HG03439 (cell line): ENCODE data around the gene TUBB4A.
"Not testable (repeated sequence)": the region's sequence is repeated elsewhere in the genome, so short reads cannot be mapped to it uniquely, and the experiment has no call there.

Experiments used
- ATAC-seq: cut with Tn5 transposase; IDR thresholded peaks from one replicate; pipeline ENCODE4 v1.9.1; 2021; ENCODE audit warnings: mild to moderate bottlenecking, moderate library complexity; ENCODE audit not compliant: unreplicated experiment

TUBB4A gene

GRCh38 chr19:6501740-6502648, at the start of gene TUBB4A:
Gene TUBB4A (minus strand): TSS chr19:6502309. CDS start chr19:6502212, 97 bp downstream.
- ATAC-seq = no peak

- no peak for ATAC-seq
Measured at GRCh38 chr19:6551091-6551490, 49.0 kb upstream of the TUBB4A start.

GRCh38 chr19:6550679-6551078, 48.6 kb upstream of the TUBB4A start:
- not testable (repeated sequence) for ATAC-seq

- ATAC-seq = no peak
Measured at GRCh38 chr19:6543866-6544347, 41.8 kb upstream of the TUBB4A start.

- ATAC-seq = no peak
Measured at GRCh38 chr19:6540918-6541689, 39.0 kb upstream of the TUBB4A start.

GRCh38 chr19:6539514-6539913, 37.4 kb upstream of the TUBB4A start:
- no peak for ATAC-seq

- no peak for ATAC-seq
Measured at GRCh38 chr19:6535558-6536137, 33.5 kb upstream of the TUBB4A start.

- ATAC-seq = no peak
Measured at GRCh38 chr19:6534451-6535093, 32.5 kb upstream of the TUBB4A start.

- ATAC-seq = no peak
Measured at GRCh38 chr19:6533746-6534418, 31.8 kb upstream of the TUBB4A start.

GRCh38 chr19:6533000-6533328, 30.9 kb upstream of the TUBB4A start:
- no peak for ATAC-seq

GRCh38 chr19:6532244-6532999, 30.3 kb upstream of the TUBB4A start:
- no peak for ATAC-seq

GRCh38 chr19:6531956-6532243, 29.8 kb upstream of the TUBB4A start:
- no peak for ATAC-seq

GRCh38 chr19:6531163-6531955, 29.2 kb upstream of the TUBB4A start:
- ATAC-seq = no peak

GRCh38 chr19:6530386-6531162, 28.5 kb upstream of the TUBB4A start, which contains the start of gene TNFSF9:
Gene TNFSF9 (plus strand): TSS chr19:6531026. CDS start chr19:6531037, 11 bp downstream.
- peak; percentile 35 for ATAC-seq

GRCh38 chr19:6529937-6530385, 27.9 kb upstream of the TUBB4A start:
- no peak for ATAC-seq

- no peak for ATAC-seq
Measured at GRCh38 chr19:6529351-6529750, 27.2 kb upstream of the TUBB4A start.

- ATAC-seq = no peak
Measured at GRCh38 chr19:6528544-6529121, 26.5 kb upstream of the TUBB4A start.
